ENCODE results near the gene RAET1G. TPM values are rescaled to one million over a fixed set of nuclear protein-coding genes. Genes with fewer than 3 reads are reported as not detected.
A peak's percentile ranks its signal among the peaks of the same experiment; 100 is the strongest.

Gene RAET1G
- total RNA-seq, 2 experiments from 2014 or later, result not detected

GRCh38 chr6:149963212-149963461, 40.2 kb upstream of the RAET1G start:
- Histone ChIP-seq H4K20me1 (ENCODE audit: insufficient read depth, low read length) (no peaks in the 10 kb centered on the region), H3K4me1 (ENCODE audit: insufficient read depth, low read length, poor library complexity, severe bottlenecking) (peaks cover 9% of the 10 kb centered on the region), H3K4me2 (ENCODE audit: low read length) (peak overlapping the region; percentile 69), H3K79me2 (ENCODE audit: insufficient read depth, low read depth, low read length) (no peaks in the 10 kb centered on the region), H3K9me2 (ENCODE audit: insufficient read depth, low read length) (no peaks in the 10 kb centered on the region), H3K4me3 (ENCODE audit: low read depth, low read length, poor library complexity, severe bottlenecking) (peak overlapping the region; percentile 66), H3K36me3 (ENCODE audit: insufficient read depth, low read length) (no peaks in the 10 kb centered on the region), H3K9me3 (ENCODE audit: low read length) (no peaks in the 10 kb centered on the region), H2AFZ (ENCODE audit: low read length) (peak overlapping the region; percentile 49; the same call in 1 of the 2 replicates), H3K27ac (ENCODE audit: low read depth, low read length, poor library complexity, severe bottlenecking) (no peak overlapping the region)
- DNase-seq (ENCODE audit: low spot score), result peak; percentile 29
- no peak for TF ChIP-seq EZH2phosphoT487 (IDR thresholded peaks at IDR 0.05; ENCODE audit: borderline replicate concordance, low read depth, low read length)
- no peak for TF ChIP-seq CTCF (conservative IDR thresholded peaks at IDR 0.05; ENCODE audit: low read length)
- BruUV-seq (replicated peaks), result no TSS peak
- POLR2A ChIA-PET, result no interaction called here
- CTCF ChIA-PET (ENCODE audit: unreplicated experiment), result no interaction called here
- intact Hi-C loops (cut with micrococcal nuclease; ENCODE audit: unreplicated experiment), result no loop called here

- Histone ChIP-seq H3K4me1 (ENCODE audit: insufficient read depth, low read length, poor library complexity, severe bottlenecking) (peaks cover 9% of the 10 kb centered on the region), H3K36me3 (ENCODE audit: insufficient read depth, low read length) (no peaks in the 10 kb centered on the region), H4K20me1 (ENCODE audit: insufficient read depth, low read length) (no peaks in the 10 kb centered on the region), H3K9me2 (ENCODE audit: insufficient read depth, low read length) (no peaks in the 10 kb centered on the region), H3K79me2 (ENCODE audit: insufficient read depth, low read depth, low read length) (no peaks in the 10 kb centered on the region), H2AFZ (ENCODE audit: low read length) (peak overlapping the region; percentile 49; the same call in 1 of the 2 replicates), H3K27ac (ENCODE audit: low read depth, low read length, poor library complexity, severe bottlenecking) (no peak overlapping the region), H3K9me3 (ENCODE audit: low read length) (no peaks in the 10 kb centered on the region), H3K4me2 (ENCODE audit: low read length) (peak overlapping the region; percentile 69), H3K4me3 (ENCODE audit: low read depth, low read length, poor library complexity, severe bottlenecking) (peak overlapping the region; percentile 66)
- no peak for DNase-seq (ENCODE audit: low spot score)
- ChIA-PET POLR2A (no interaction called here), CTCF (ENCODE audit: unreplicated experiment) (no interaction called here)
- no TSS peak for BruUV-seq (replicated peaks)
- intact Hi-C loops (cut with micrococcal nuclease; ENCODE audit: unreplicated experiment), result no loop called here
- TF ChIP-seq CTCF (conservative IDR thresholded peaks at IDR 0.05; ENCODE audit: low read length), result no peak
- no peak for TF ChIP-seq EZH2phosphoT487 (IDR thresholded peaks at IDR 0.05; ENCODE audit: borderline replicate concordance, low read depth, low read length)
Measured at GRCh38 chr6:149962461-149963211, 39.7 kb upstream of the RAET1G start.

GRCh38 chr6:149961728-149962425, 39.0 kb upstream of the RAET1G start:
- Histone ChIP-seq H3K79me2 (ENCODE audit: insufficient read depth, low read depth, low read length) (no peaks in the 10 kb centered on the region), H3K9me2 (ENCODE audit: insufficient read depth, low read length) (no peaks in the 10 kb centered on the region), H2AFZ (ENCODE audit: low read length) (no peak overlapping the region), H4K20me1 (ENCODE audit: insufficient read depth, low read length) (no peaks in the 10 kb centered on the region), H3K4me3 (ENCODE audit: low read depth, low read length, poor library complexity, severe bottlenecking) (no peak overlapping the region), H3K4me2 (ENCODE audit: low read length) (no peak overlapping the region), H3K4me1 (ENCODE audit: insufficient read depth, low read length, poor library complexity, severe bottlenecking) (peaks cover 9% of the 10 kb centered on the region), H3K9me3 (ENCODE audit: low read length) (no peaks in the 10 kb centered on the region), H3K36me3 (ENCODE audit: insufficient read depth, low read length) (no peaks in the 10 kb centered on the region), H3K27ac (ENCODE audit: low read depth, low read length, poor library complexity, severe bottlenecking) (no peak overlapping the region)
- TF ChIP-seq CTCF (conservative IDR thresholded peaks at IDR 0.05; ENCODE audit: low read length), result peak; percentile 72
- TF ChIP-seq EZH2phosphoT487 (IDR thresholded peaks at IDR 0.05; ENCODE audit: borderline replicate concordance, low read depth, low read length), result no peak
- intact Hi-C loops (cut with micrococcal nuclease; ENCODE audit: unreplicated experiment), result loop anchor here (1.0 kb wide), 1 partner anchor 28 kb away; no protein-coding TSS in a partner anchor
- BruUV-seq (replicated peaks), result no TSS peak
- ChIA-PET POLR2A (interaction anchor here (0.5 to 0.6 kb wide), 2 partner anchors 240 to 903 kb away, joined by 3 to 12 read pairs; partner anchors contain the start of gene MTHFD1L), CTCF (ENCODE audit: unreplicated experiment) (interaction anchor here (0.8 kb wide), 1 partner anchor 27 kb away, joined by 6 read pairs; no protein-coding TSS in a partner anchor)
- DNase-seq (ENCODE audit: low spot score), result peak; percentile 59

All from OCI-LY7 (cell line).